ENCODE measurements around the gene TRIM63.

Gene TRIM63

GRCh38 chr1:26020941-26021646, 46.3 kb downstream of the TRIM63 start:
- H3K56ac ChIP-seq (ENCODE audit: low read length): no peak overlapping the region
- H2BK120ac ChIP-seq (ENCODE audit: low read depth, low read length): no peak overlapping the region
- no peak overlapping the region for H4K5ac ChIP-seq (ENCODE audit: low read length)
- H3K4ac ChIP-seq (ENCODE audit: low read depth, low read length): no peak overlapping the region
- H3K4me2 ChIP-seq (ENCODE audit: low read length): no peak overlapping the region
- no peaks in the 10 kb centered on the region for H3K79me2 ChIP-seq (ENCODE audit: control insufficient read depth, insufficient read depth, low read length)
- no peak overlapping the region for H3K23ac ChIP-seq (ENCODE audit: low read length)
- no peak overlapping the region for H3K9ac ChIP-seq (ENCODE audit: low read length)
- H3K36me3 ChIP-seq (ENCODE audit: control insufficient read depth, insufficient read depth, low read length): no peaks in the 10 kb centered on the region
- H3K27me3 ChIP-seq (ENCODE audit: insufficient read depth, low read length, poor library complexity): no peaks in the 10 kb centered on the region
- no peaks in the 10 kb centered on the region for H3K79me1 ChIP-seq (ENCODE audit: low read length)
- WGBS (ENCODE audit: extremely low coverage, insufficient coverage, low lambda C conversion rate): no CpG with 5 or more reads among the region's 6 CpGs
- H3K4me3 ChIP-seq (ENCODE audit: low read length): no peak overlapping the region
- H3K4me1 ChIP-seq (ENCODE audit: control insufficient read depth, low read depth, low read length): no peaks in the 10 kb centered on the region
- no peak overlapping the region for H3K18ac ChIP-seq (ENCODE audit: low read length)
- H2AK5ac ChIP-seq (ENCODE audit: low read length): no peak overlapping the region
- no peak for DNase-seq
- H2BK5ac ChIP-seq (ENCODE audit: low read length): no peak overlapping the region
- no peak overlapping the region for H2BK15ac ChIP-seq (replicated peaks; ENCODE audit: low read depth)
- no peak overlapping the region for H4K8ac ChIP-seq (ENCODE audit: low read depth, low read length)
- no peak overlapping the region for H3K27ac ChIP-seq (ENCODE audit: low read depth, low read length)

DNA sequence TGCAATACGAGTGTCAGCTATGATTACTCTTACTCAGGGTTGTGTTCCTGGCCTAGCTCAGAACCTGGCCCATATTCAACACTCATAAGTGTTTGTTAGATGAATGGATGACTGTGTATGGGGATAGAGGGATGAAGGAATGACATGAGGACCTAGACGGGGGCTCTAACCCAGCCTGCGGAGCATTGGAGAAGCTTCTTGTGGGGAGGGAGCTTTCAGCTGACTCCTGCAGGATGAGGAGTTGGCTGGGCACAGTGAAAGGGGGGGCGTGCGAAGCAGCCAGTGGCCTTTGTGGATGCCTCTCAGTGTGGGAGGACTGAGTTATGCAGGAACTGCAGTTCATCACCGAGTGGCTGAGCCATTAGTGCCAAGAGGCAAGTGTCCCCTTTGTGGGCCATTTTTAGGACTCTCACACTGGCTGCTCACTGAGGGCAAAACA, 47.1 kb downstream of the TRIM63 start:
- H3K27ac ChIP-seq (ENCODE audit: low read depth, low read length): no peak overlapping the region
- no peak for DNase-seq
- no CpG with 5 or more reads among the region's 6 CpGs for WGBS (ENCODE audit: extremely low coverage, insufficient coverage, low lambda C conversion rate)

DNA sequence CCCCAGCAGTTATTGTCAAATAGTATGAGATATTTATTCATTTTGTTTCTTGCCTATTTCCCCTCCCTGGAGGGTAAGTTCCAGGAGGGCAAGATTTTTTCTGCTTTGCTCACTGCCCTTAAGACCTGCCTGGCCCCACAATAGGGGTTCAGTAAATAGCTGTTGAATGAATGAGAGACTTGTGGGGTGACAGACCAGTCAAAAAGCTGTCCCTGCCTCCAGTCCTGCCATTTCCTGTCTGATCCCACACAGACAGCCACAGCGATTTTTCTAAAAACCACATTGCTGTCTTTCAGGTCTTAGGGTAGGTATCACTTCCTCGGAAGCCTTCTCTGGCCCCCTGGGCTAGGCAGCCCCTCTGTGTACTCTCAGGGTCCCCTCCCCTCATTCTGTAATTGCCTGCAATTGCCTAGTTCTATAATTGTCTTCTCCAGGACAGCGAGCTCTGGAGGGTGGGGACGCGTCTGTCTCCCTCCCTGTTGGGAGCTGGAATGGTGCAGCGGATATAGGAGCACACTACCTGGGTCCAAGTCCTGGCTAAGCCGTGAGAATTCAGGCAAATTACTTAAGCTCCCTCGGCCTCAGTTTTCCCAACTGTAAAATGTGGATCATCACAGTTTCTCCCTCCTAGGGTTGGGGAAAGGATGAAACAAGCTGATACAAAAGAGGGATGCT, 47.7 kb downstream of the TRIM63 start:
- Histone ChIP-seq H3K36me3 (ENCODE audit: control insufficient read depth, insufficient read depth, low read length) (no peaks in the 10 kb centered on the region), H2BK120ac (ENCODE audit: low read depth, low read length) (no peak overlapping the region), H3K79me1 (ENCODE audit: low read length) (no peaks in the 10 kb centered on the region), H3K56ac (ENCODE audit: low read length) (no peak overlapping the region), H2BK5ac (ENCODE audit: low read length) (no peak overlapping the region), H3K27ac (ENCODE audit: low read depth, low read length) (no peak overlapping the region), H3K4me1 (ENCODE audit: control insufficient read depth, low read depth, low read length) (no peaks in the 10 kb centered on the region), H3K4ac (ENCODE audit: low read depth, low read length) (no peak overlapping the region), H3K79me2 (ENCODE audit: control insufficient read depth, insufficient read depth, low read length) (no peaks in the 10 kb centered on the region), H3K27me3 (ENCODE audit: insufficient read depth, low read length, poor library complexity) (no peaks in the 10 kb centered on the region), H3K4me2 (ENCODE audit: low read length) (no peak overlapping the region), H4K5ac (ENCODE audit: low read length) (no peak overlapping the region), H4K8ac (ENCODE audit: low read depth, low read length) (no peak overlapping the region), H2BK15ac (replicated peaks; ENCODE audit: low read depth) (no peak overlapping the region), H3K4me3 (ENCODE audit: low read length) (no peak overlapping the region), H2AK5ac (ENCODE audit: low read length) (no peak overlapping the region), H3K9ac (ENCODE audit: low read length) (no peak overlapping the region), H3K23ac (ENCODE audit: low read length) (no peak overlapping the region), H3K18ac (ENCODE audit: low read length) (no peak overlapping the region)
- no peak for DNase-seq
- no CpG with 5 or more reads among the region's 8 CpGs for WGBS (ENCODE audit: extremely low coverage, insufficient coverage, low lambda C conversion rate)

More for the DNA sequence above, 47.1 kb downstream of the TRIM63 start:
- Histone ChIP-seq H4K5ac (ENCODE audit: low read length) (no peak overlapping the region), H3K27me3 (ENCODE audit: insufficient read depth, low read length, poor library complexity) (no peaks in the 10 kb centered on the region), H3K79me1 (ENCODE audit: low read length) (no peaks in the 10 kb centered on the region), H2AK5ac (ENCODE audit: low read length) (no peak overlapping the region), H3K56ac (ENCODE audit: low read length) (no peak overlapping the region), H3K4ac (ENCODE audit: low read depth, low read length) (no peak overlapping the region), H3K36me3 (ENCODE audit: control insufficient read depth, insufficient read depth, low read length) (no peaks in the 10 kb centered on the region), H2BK15ac (replicated peaks; ENCODE audit: low read depth) (no peak overlapping the region), H2BK5ac (ENCODE audit: low read length) (no peak overlapping the region), H3K9ac (ENCODE audit: low read length) (no peak overlapping the region), H2BK120ac (ENCODE audit: low read depth, low read length) (no peak overlapping the region), H3K4me1 (ENCODE audit: control insufficient read depth, low read depth, low read length) (no peaks in the 10 kb centered on the region), H3K18ac (ENCODE audit: low read length) (no peak overlapping the region), H3K4me3 (ENCODE audit: low read length) (no peak overlapping the region), H4K8ac (ENCODE audit: low read depth, low read length) (no peak overlapping the region), H3K4me2 (ENCODE audit: low read length) (no peak overlapping the region), H3K23ac (ENCODE audit: low read length) (no peak overlapping the region), H3K79me2 (ENCODE audit: control insufficient read depth, insufficient read depth, low read length) (no peaks in the 10 kb centered on the region)

GRCh38 chr1:26017606-26018005, 49.8 kb downstream of the TRIM63 start:
- H3K27ac ChIP-seq (ENCODE audit: low read depth, low read length): no peak overlapping the region
- H4K8ac ChIP-seq (ENCODE audit: low read depth, low read length): no peak overlapping the region
- H3K79me1 ChIP-seq (ENCODE audit: low read length): no peaks in the 10 kb centered on the region
- no peak overlapping the region for H3K23ac ChIP-seq (ENCODE audit: low read length)
- H4K5ac ChIP-seq (ENCODE audit: low read length): no peak overlapping the region
- no peak overlapping the region for H3K9ac ChIP-seq (ENCODE audit: low read length)
- no peak overlapping the region for H3K4ac ChIP-seq (ENCODE audit: low read depth, low read length)
- no peaks in the 10 kb centered on the region for H3K27me3 ChIP-seq (ENCODE audit: insufficient read depth, low read length, poor library complexity)
- H3K36me3 ChIP-seq (ENCODE audit: control insufficient read depth, insufficient read depth, low read length): no peaks in the 10 kb centered on the region
- WGBS (ENCODE audit: extremely low coverage, insufficient coverage, low lambda C conversion rate): no CpG with 5 or more reads among the region's 6 CpGs
- H2BK5ac ChIP-seq (ENCODE audit: low read length): no peak overlapping the region
- H3K56ac ChIP-seq (ENCODE audit: low read length): no peak overlapping the region
- H2BK120ac ChIP-seq (ENCODE audit: low read depth, low read length): no peak overlapping the region
- no peaks in the 10 kb centered on the region for H3K4me1 ChIP-seq (ENCODE audit: control insufficient read depth, low read depth, low read length)
- H2BK15ac ChIP-seq (replicated peaks; ENCODE audit: low read depth): no peak overlapping the region
- no peak overlapping the region for H3K4me2 ChIP-seq (ENCODE audit: low read length)
- no peak overlapping the region for H2AK5ac ChIP-seq (ENCODE audit: low read length)
- no peak for DNase-seq
- H3K4me3 ChIP-seq (ENCODE audit: low read length): no peak overlapping the region
- H3K18ac ChIP-seq (ENCODE audit: low read length): no peak overlapping the region
- no peaks in the 10 kb centered on the region for H3K79me2 ChIP-seq (ENCODE audit: control insufficient read depth, insufficient read depth, low read length)

DNA sequence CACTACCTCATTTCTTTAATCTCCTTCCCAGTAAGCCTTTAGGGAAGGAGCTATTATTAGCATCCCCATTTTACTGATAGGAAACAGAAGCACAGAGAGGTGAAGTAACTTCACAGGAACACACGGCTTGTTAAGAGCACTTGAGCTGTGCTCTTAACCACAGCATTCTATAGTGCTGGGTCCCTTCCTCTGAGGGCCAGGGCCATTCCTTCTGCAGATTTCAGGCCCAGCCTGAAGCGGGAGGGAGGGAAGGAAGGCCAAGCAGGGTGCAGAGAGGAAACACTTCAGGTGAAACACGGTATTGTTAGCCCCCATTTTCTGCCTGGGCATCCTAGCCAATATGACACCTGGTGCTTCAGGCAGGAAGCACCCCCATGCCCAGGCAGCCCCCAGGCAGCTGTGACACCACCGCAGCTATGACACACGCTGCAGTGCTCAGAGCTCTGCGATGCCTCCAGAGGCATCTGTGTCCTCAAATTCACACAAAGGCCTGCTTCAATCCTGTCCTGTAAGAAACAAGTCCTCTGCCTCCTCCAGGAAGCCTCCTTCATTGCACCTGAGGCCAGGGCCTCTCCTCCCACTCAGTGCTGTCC, 50.4 kb downstream of the TRIM63 start:
- H3K23ac ChIP-seq (ENCODE audit: low read length): peak overlapping the region; percentile 33
- H3K79me2 ChIP-seq (ENCODE audit: control insufficient read depth, insufficient read depth, low read length): no peaks in the 10 kb centered on the region
- no peaks in the 10 kb centered on the region for H3K4me1 ChIP-seq (ENCODE audit: control insufficient read depth, low read depth, low read length)
- no peak overlapping the region for H4K8ac ChIP-seq (ENCODE audit: low read depth, low read length)
- H2AK5ac ChIP-seq (ENCODE audit: low read length): no peak overlapping the region
- DNase-seq: peak; percentile 44
- H3K9ac ChIP-seq (ENCODE audit: low read length): no peak overlapping the region
- no peaks in the 10 kb centered on the region for H3K36me3 ChIP-seq (ENCODE audit: control insufficient read depth, insufficient read depth, low read length)
- H3K4me3 ChIP-seq (ENCODE audit: low read length): no peak overlapping the region
- H2BK120ac ChIP-seq (ENCODE audit: low read depth, low read length): no peak overlapping the region
- no CpG with 5 or more reads among the region's 6 CpGs for WGBS (ENCODE audit: extremely low coverage, insufficient coverage, low lambda C conversion rate)
- no peak overlapping the region for H3K27ac ChIP-seq (ENCODE audit: low read depth, low read length)
- no peak overlapping the region for H2BK15ac ChIP-seq (replicated peaks; ENCODE audit: low read depth)
- no peaks in the 10 kb centered on the region for H3K79me1 ChIP-seq (ENCODE audit: low read length)
- H3K4ac ChIP-seq (ENCODE audit: low read depth, low read length): no peak overlapping the region
- H2BK5ac ChIP-seq (ENCODE audit: low read length): no peak overlapping the region
- no peaks in the 10 kb centered on the region for H3K27me3 ChIP-seq (ENCODE audit: insufficient read depth, low read length, poor library complexity)
- peak overlapping the region; percentile 35 for H3K56ac ChIP-seq (ENCODE audit: low read length)
- no peak overlapping the region for H3K4me2 ChIP-seq (ENCODE audit: low read length)
- H4K5ac ChIP-seq (ENCODE audit: low read length): no peak overlapping the region
- no peak overlapping the region for H3K18ac ChIP-seq (ENCODE audit: low read length)

Measured in mesendoderm (in vitro differentiated cells).